GM03348 (cell line): ENCODE data around the gene ZNF493.

Experiments
- DNase-seq: peaks from one replicate; pipeline ENCODE4 v3.0.0; 2012; ENCODE audit warnings: low spot score

Gene ZNF493

GRCh38 chr19:21463449-21464105, 66.6 kb downstream of the ZNF493 start:
- no peak for DNase-seq

DNA sequence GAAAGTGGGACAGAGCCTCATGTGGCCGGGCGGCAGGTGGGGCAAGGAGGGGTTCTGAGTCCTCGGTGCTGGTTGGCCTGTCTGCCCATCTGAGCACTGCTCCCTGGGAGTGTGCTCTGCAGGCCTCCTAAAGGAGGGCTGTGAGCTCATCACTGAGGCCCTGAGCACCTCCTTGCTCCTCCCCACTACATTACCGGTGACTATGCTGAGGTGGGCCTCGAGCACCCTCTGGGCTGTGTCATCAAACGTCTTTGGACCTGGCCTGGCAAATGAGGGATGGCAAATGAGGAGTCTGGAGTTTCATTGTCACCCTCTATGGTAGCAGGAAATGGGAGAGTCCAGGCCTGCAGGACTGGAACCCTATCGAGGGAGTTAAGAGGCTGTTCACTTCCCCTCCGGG, 69.7 kb downstream of the ZNF493 start:
- no peak for DNase-seq

GRCh38 chr19:21468791-21469190, 71.9 kb downstream of the ZNF493 start:
- no peak for DNase-seq

DNA sequence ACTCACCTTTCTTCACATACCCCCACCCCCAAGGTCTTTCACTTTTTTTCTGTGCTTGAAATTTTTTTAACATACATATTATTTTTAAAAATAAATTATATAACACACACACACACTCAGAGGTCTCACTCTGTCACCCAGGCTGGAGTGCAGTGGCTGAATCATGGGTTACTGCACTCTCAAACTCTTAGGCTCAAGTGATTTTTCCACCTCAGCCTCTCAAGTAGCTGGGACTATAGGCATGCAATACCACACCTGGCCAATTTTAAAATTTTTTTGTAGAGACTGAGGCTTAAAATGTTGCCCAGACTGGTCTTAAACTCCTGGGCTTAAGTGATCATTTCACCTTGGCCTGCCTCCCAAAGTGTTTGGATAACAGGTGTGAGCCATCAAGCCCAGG, 75.6 kb downstream of the ZNF493 start:
- no peak for DNase-seq

- peak; percentile 85 for DNase-seq
These were observed 77.8 kb downstream of the ZNF493 start for GRCh38 chr19:21474671-21475181.
